Measurements from ENCODE around the gene KCNJ6. TPM values are rescaled to one million over a fixed set of nuclear protein-coding genes. Genes with fewer than 3 reads are reported as not detected.

The KCNJ6 gene
- total RNA-seq, 1 experiment from 2014 or later, result 0.05 TPM

DNA sequence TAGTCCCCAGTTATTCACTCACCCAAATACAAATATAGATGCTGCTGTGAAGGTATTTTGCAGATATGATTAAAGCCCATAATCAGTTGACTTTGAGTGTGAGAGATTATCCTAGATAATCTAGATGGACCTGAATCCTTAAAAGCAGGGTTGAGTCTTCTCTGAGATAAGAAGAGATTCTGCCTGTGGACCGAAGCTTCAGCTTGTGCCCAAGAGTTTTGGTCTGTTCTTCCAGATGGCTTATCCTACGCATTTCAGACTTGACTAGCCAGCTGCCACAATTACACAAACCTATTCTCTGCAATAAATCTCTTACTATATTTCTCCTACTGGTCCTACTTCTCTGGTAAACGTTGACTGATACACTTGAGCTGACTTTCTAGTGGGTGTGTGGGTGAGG lies 145.1 kb downstream of the KCNJ6 start:
- intact Hi-C loops (cut with micrococcal nuclease; ENCODE audit: unreplicated experiment), result no loop called here
- no peak overlapping the region for H3K4me3 Mint-ChIP-seq (ENCODE audit: low read depth, unreplicated experiment)

DNA sequence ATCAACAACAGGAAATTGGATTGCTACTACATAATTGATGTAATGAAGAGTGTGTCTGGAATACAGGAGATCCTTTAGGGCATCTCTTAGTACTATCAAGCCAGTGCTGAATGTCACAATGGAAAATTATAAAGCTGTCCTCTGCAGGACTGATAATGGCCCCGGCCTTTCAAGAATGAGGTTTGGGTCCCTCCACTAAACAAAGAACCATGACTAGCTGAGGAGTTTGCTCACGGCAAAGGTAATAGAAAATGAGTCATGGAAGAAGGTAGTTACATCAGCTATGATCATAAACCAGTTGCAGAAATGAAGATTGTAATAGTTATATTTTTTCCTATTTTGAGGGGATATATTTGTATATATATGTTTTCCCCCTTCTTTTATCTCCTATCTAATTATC lies 145.8 kb downstream of the KCNJ6 start:
- Mint-ChIP-seq H3K9me3 (ENCODE audit: low read depth, unreplicated experiment) (no peaks in the 10 kb centered on the region), H3K27me3 (ENCODE audit: unreplicated experiment) (peaks cover 40% of the 10 kb centered on the region), H3K27ac (ENCODE audit: unreplicated experiment) (no peak overlapping the region), H3K4me1 (ENCODE audit: low read depth, unreplicated experiment) (no peaks in the 10 kb centered on the region), H3K36me3 (ENCODE audit: insufficient read depth, unreplicated experiment) (no peaks in the 10 kb centered on the region), H3K4me3 (ENCODE audit: low read depth, unreplicated experiment) (no peak overlapping the region)
- TF ChIP-seq, protein P1, sequence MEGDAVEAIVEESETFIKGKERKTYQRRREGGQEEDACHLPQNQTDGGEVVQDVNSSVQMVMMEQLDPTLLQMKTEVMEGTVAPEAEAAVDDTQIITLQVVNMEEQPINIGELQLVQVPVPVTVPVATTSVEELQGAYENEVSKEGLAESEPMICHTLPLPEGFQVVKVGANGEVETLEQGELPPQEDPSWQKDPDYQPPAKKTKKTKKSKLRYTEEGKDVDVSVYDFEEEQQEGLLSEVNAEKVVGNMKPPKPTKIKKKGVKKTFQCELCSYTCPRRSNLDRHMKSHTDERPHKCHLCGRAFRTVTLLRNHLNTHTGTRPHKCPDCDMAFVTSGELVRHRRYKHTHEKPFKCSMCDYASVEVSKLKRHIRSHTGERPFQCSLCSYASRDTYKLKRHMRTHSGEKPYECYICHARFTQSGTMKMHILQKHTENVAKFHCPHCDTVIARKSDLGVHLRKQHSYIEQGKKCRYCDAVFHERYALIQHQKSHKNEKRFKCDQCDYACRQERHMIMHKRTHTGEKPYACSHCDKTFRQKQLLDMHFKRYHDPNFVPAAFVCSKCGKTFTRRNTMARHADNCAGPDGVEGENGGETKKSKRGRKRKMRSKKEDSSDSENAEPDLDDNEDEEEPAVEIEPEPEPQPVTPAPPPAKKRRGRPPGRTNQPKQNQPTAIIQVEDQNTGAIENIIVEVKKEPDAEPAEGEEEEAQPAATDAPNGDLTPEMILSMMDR (IDR thresholded peaks at IDR 0.05; ENCODE audit: unreplicated experiment), result no peak
- CTCF ChIA-PET, result interaction anchor here (0.6 kb wide), 1 partner anchor 27 kb away, joined by 3 read pairs; no protein-coding TSS in a partner anchor
- BruUV-seq (replicated peaks), result no TSS peak
- intact Hi-C loops (cut with micrococcal nuclease; ENCODE audit: unreplicated experiment), result no loop called here
- no peak for DNase-seq

More for the DNA sequence above, 145.1 kb downstream of the KCNJ6 start:
- BruUV-seq (replicated peaks), result no TSS peak
- Mint-ChIP-seq H3K4me1 (ENCODE audit: low read depth, unreplicated experiment) (no peaks in the 10 kb centered on the region), H3K9me3 (ENCODE audit: low read depth, unreplicated experiment) (no peaks in the 10 kb centered on the region), H3K27me3 (ENCODE audit: unreplicated experiment) (peaks cover 40% of the 10 kb centered on the region), H3K36me3 (ENCODE audit: insufficient read depth, unreplicated experiment) (no peaks in the 10 kb centered on the region), H3K27ac (ENCODE audit: unreplicated experiment) (no peak overlapping the region)
- TF ChIP-seq, protein P1 (IDR thresholded peaks at IDR 0.05; ENCODE audit: unreplicated experiment), result no peak
- DNase-seq, result no peak
- CTCF ChIA-PET, result no interaction called here

DNA sequence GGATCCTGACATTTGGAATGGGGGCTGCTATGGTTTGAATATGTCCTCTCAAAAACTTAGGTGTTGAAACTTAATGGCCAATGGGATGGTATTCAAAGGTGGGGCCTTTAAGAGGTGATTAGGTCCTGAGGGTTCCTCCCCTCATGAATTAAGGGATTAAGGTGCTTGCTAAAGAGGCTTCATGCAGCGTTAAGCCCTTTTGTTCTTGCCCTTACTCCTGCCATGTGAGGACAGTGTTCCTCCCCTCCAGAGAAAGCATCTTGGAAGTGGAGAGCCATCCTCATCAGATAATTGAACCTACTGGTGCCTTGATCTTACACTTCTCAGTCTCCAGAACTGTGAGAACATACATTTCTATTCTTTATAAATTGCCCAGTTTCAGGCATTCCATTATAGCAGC lies 146.6 kb downstream of the KCNJ6 start:
- Mint-ChIP-seq H3K36me3 (ENCODE audit: insufficient read depth, unreplicated experiment) (no peaks in the 10 kb centered on the region), H3K4me3 (ENCODE audit: low read depth, unreplicated experiment) (no peak overlapping the region), H3K27ac (ENCODE audit: unreplicated experiment) (no peak overlapping the region), H3K27me3 (ENCODE audit: unreplicated experiment) (peaks cover 40% of the 10 kb centered on the region), H3K9me3 (ENCODE audit: low read depth, unreplicated experiment) (no peaks in the 10 kb centered on the region), H3K4me1 (ENCODE audit: low read depth, unreplicated experiment) (no peaks in the 10 kb centered on the region)
- CTCF ChIA-PET, result no interaction called here
- DNase-seq, result no peak
- TF ChIP-seq, protein P1 (IDR thresholded peaks at IDR 0.05; ENCODE audit: unreplicated experiment), result no peak
- BruUV-seq (replicated peaks), result no TSS peak
- intact Hi-C loops (cut with micrococcal nuclease; ENCODE audit: unreplicated experiment), result no loop called here

DNA sequence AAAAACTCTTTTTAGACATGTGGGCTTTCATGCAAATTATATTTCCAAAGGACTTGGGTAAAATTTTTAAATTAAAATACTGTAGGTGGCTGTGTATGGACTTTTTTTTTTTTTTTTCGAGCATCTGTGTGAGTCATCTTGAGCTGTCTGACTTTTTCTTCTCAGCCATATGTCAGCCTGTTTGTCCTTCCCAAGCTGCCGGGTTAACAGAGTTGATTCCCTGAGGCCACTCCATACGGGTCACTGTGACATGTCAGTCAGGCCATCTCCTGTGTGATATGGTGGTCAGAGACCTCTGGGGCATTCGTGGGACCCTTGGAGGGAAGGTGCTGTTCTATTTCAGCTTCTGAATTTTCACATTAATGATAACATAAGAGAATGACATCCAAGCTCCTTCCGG lies 148.3 kb downstream of the KCNJ6 start:
- Mint-ChIP-seq H3K4me1 (ENCODE audit: low read depth, unreplicated experiment) (peaks cover 13% of the 10 kb centered on the region), H3K4me3 (ENCODE audit: low read depth, unreplicated experiment) (no peak overlapping the region), H3K9me3 (ENCODE audit: low read depth, unreplicated experiment) (peaks cover 3% of the 10 kb centered on the region), H3K36me3 (ENCODE audit: insufficient read depth, unreplicated experiment) (no peaks in the 10 kb centered on the region), H3K27ac (ENCODE audit: unreplicated experiment) (no peak overlapping the region), H3K27me3 (ENCODE audit: unreplicated experiment) (peaks cover 38% of the 10 kb centered on the region)
- DNase-seq, result no peak
- CTCF ChIA-PET, result no interaction called here
- TF ChIP-seq, protein P1 (IDR thresholded peaks at IDR 0.05; ENCODE audit: unreplicated experiment), result no peak
- intact Hi-C loops (cut with micrococcal nuclease; ENCODE audit: unreplicated experiment), result no loop called here
- BruUV-seq (replicated peaks), result no TSS peak
